MCF 10A (cell line): ENCODE data around the gene KLF15. TPM values are rescaled to one million over a fixed set of nuclear protein-coding genes. Genes with fewer than 3 reads are reported as not detected.

Experiments used
- BruUV-seq: library from RNA; stranded (reverse); fragments of 400-500 nt; replicated peaks from 2 replicates; lab custom pipeline; 2021; lab: Mats Ljungman, UMichigan
- CTCF ChIA-PET: fragments of 300-600 bp; sonication (Branson Sonifier 250); formaldehyde crosslinking; extraction: SDS; loops from one replicate; lab custom pipeline; 2021; ENCODE audit warnings: antibody characterized with exemption, inconsistent platforms; lab: Yijun Ruan, JAX
- POLR2A ChIA-PET: fragments of 300-600, 350-650 bp; sonication (Branson Sonifier 250); formaldehyde crosslinking; extraction: SDS; loops from one replicate; lab custom pipeline; 2020; ENCODE audit warnings: antibody characterized with exemption, inconsistent platforms; lab: Yijun Ruan, JAX
- DNase-seq: peaks from one replicate; pipeline ENCODE4 v3.0.0-alpha.2; 2018; ENCODE audit not compliant: unreplicated experiment
- H3K27ac Mint-ChIP-seq: one replicate; pipeline ENCODE4 v1.8.0; 2022; ENCODE audit warnings: mild to moderate bottlenecking, low read depth, mixed read lengths; ENCODE audit not compliant: unreplicated experiment
- H3K27me3 Mint-ChIP-seq: one replicate; pipeline ENCODE4 v1.8.0; 2022; ENCODE audit warnings: mixed read lengths; ENCODE audit not compliant: insufficient read depth, unreplicated experiment
- H3K36me3 Mint-ChIP-seq: one replicate; pipeline ENCODE4 v1.8.0; 2022; ENCODE audit warnings: mild to moderate bottlenecking, moderate library complexity, mixed read lengths; ENCODE audit not compliant: insufficient read depth, unreplicated experiment
- H3K4me1 Mint-ChIP-seq: one replicate; pipeline ENCODE4 v1.8.0; 2022; ENCODE audit warnings: mixed read lengths; ENCODE audit not compliant: insufficient read depth, unreplicated experiment
- H3K4me3 Mint-ChIP-seq: one replicate; pipeline ENCODE4 v1.8.0; 2022; ENCODE audit warnings: mild to moderate bottlenecking, moderate library complexity, mixed read lengths; ENCODE audit not compliant: unreplicated experiment
- H3K9me3 Mint-ChIP-seq: one replicate; pipeline ENCODE4 v1.8.0; 2022; ENCODE audit warnings: mixed read lengths; ENCODE audit not compliant: unreplicated experiment
- CTCF ChIP-seq: fragments of 200-600 bp; IDR thresholded peaks from one replicate; pipeline ENCODE4 v1.8.0; 2022; ENCODE audit warnings: antibody characterized with exemption, mild to moderate bottlenecking; ENCODE audit not compliant: unreplicated experiment
- intact Hi-C: fragments of 100-400 bp; cut with micrococcal nuclease; formaldehyde crosslinking; loops from 2 replicates; pipeline ENCODE4 v1.14.1; 2022
- total RNA-seq: library from RNA; stranded (reverse); gene quantifications from 2 replicates; pipeline ENCODE4 v1.2.3, GENCODE V29; 2022

KLF15 gene
- total RNA-seq, 1 experiment from 2014 or later, result 8.3 TPM

- CTCF ChIA-PET, result interaction anchor here (0.6 kb wide), 1 partner anchor 767 kb away, joined by 5 read pairs; no protein-coding TSS in a partner anchor
Measured at GRCh38 chr3:126352476-126353454, 4.4 kb downstream of the KLF15 start.

GRCh38 chr3:126351771-126352475 is 5.3 kb downstream of the KLF15 start:
- intact Hi-C loops, result no loop called here
- H3K4me3 Mint-ChIP-seq, result no peak overlapping the region
- H3K9me3 Mint-ChIP-seq, result no peaks in the 10 kb centered on the region
- peak overlapping the region; percentile 74 for H3K27ac Mint-ChIP-seq
- peaks cover 4% of the 10 kb centered on the region for H3K4me1 Mint-ChIP-seq
- ChIA-PET POLR2A (no interaction called here), CTCF (no interaction called here)
- BruUV-seq, result no TSS peak
- no peaks in the 10 kb centered on the region for H3K36me3 Mint-ChIP-seq
- no peak for TF ChIP-seq CTCF
- no peak for DNase-seq
- H3K27me3 Mint-ChIP-seq, result no peaks in the 10 kb centered on the region

More at GRCh38 chr3:126352476-126353454, 4.4 kb downstream of the KLF15 start:
- H3K27ac Mint-ChIP-seq, result no peak overlapping the region
- no peak for TF ChIP-seq CTCF
- no peaks in the 10 kb centered on the region for H3K27me3 Mint-ChIP-seq
- no peaks in the 10 kb centered on the region for H3K9me3 Mint-ChIP-seq
- POLR2A ChIA-PET, result no interaction called here
- H3K4me1 Mint-ChIP-seq, result peaks cover 4% of the 10 kb centered on the region
- peak; percentile 20 for DNase-seq
- H3K36me3 Mint-ChIP-seq, result no peaks in the 10 kb centered on the region
- no peak overlapping the region for H3K4me3 Mint-ChIP-seq
- BruUV-seq, result no TSS peak
- intact Hi-C loops, result no loop called here

GRCh38 chr3:126351086-126351770 is 6.0 kb downstream of the KLF15 start:
- H3K27ac Mint-ChIP-seq, result peak overlapping the region; percentile 74
- DNase-seq, result no peak
- H3K4me1 Mint-ChIP-seq, result peaks cover 2% of the 10 kb centered on the region
- ChIA-PET POLR2A (no interaction called here), CTCF (interaction anchor here (0.8 to 1.3 kb wide), 2 partner anchors 85 to 217 kb away, joined by 3 to 4 read pairs; no protein-coding TSS in a partner anchor)
- intact Hi-C loops, result no loop called here
- TF ChIP-seq CTCF, result no peak
- no peak overlapping the region for H3K4me3 Mint-ChIP-seq
- H3K27me3 Mint-ChIP-seq, result no peaks in the 10 kb centered on the region
- BruUV-seq, result no TSS peak
- no peaks in the 10 kb centered on the region for H3K9me3 Mint-ChIP-seq
- H3K36me3 Mint-ChIP-seq, result no peaks in the 10 kb centered on the region
